Lung (tissue), 12 donors: ENCODE data around the gene LDLRAD4. TPM values are rescaled to one million over a fixed set of nuclear protein-coding genes. Genes with fewer than 3 reads are reported as not detected.
"Not testable (repeated sequence)": the region's sequence is repeated elsewhere in the genome, so short reads cannot be mapped to it uniquely, and the experiment has no call there.

Source experiments
- ATAC-seq: fragments of 200-7000 bp; cut with Tn5 transposase; one replicate; pipeline ENCODE4 v1.9.1; 2020; ENCODE audit warnings: moderate number of reproducible peaks; ENCODE audit not compliant: insufficient read depth, low FRiP score
- DNase-seq, 3 donors: peaks; one replicate each; pipeline ENCODE4 v3.0.0-alpha.2; 2013 to 2017
- H3K27ac ChIP-seq, 2 donors: one replicate each; pipeline ENCODE4 v1.5.1; 2013; ENCODE audit warnings: mild to moderate bottlenecking in 2 of 2, moderate library complexity in 2 of 2, control low read depth in 1 of 2, inconsistent platforms in 1 of 2, low read depth in 1 of 2, low read length in 1 of 2
- H3K27me3 ChIP-seq, 3 donors: one replicate each; pipeline ENCODE4 v1.5.1; 2013; ENCODE audit warnings: low read length in 2 of 3; ENCODE audit not compliant: control insufficient read depth in 3 of 3, insufficient read depth in 3 of 3
- H3K36me3 ChIP-seq, 4 donors: one replicate each; pipeline ENCODE4 v1.5.1; 2013; ENCODE audit warnings: low read length in 4 of 4, mild to moderate bottlenecking in 1 of 4, moderate library complexity in 1 of 4; ENCODE audit not compliant: control insufficient read depth in 4 of 4, insufficient read depth in 4 of 4
- H3K4me1 ChIP-seq, 5 donors: one replicate each; pipeline ENCODE4 v1.5.1; 2013; ENCODE audit warnings: low read length in 5 of 5, mild to moderate bottlenecking in 2 of 5, moderate library complexity in 1 of 5; ENCODE audit not compliant: control insufficient read depth in 5 of 5, insufficient read depth in 5 of 5
- H3K4me3 ChIP-seq: one replicate; pipeline ENCODE4 v1.5.1; 2013; ENCODE audit warnings: mild to moderate bottlenecking, control low read depth, moderate library complexity
- H3K9ac ChIP-seq, 2 donors: one replicate each; pipeline ENCODE4 v1.5.1; 2013; ENCODE audit warnings: low read length in 2 of 2, control low read depth in 1 of 2; ENCODE audit not compliant: insufficient read depth in 1 of 2
- H3K9me3 ChIP-seq, 4 donors: one replicate each; pipeline ENCODE4 v1.5.1; 2013; ENCODE audit warnings: low read length in 3 of 4, mild to moderate bottlenecking in 1 of 4, moderate library complexity in 1 of 4; ENCODE audit not compliant: control insufficient read depth in 4 of 4, insufficient read depth in 3 of 4
- CTCF ChIP-seq: IDR thresholded peaks from 2 replicates; pipeline ENCODE4 v1.5.1; 2012; ENCODE audit warnings: mild to moderate bottlenecking; ENCODE audit errors: control extremely low read depth, extremely low read depth
- WGBS, 2 donors: extraction: QIAGEN DNeasy Blood & Tissue Kit; methylation state at CpG; one replicate each; pipeline ENCODE4 v1.1.7; 2013; 5-methylcytosine and 5-hydroxymethylcytosine counted together
- polyA plus RNA-seq, 2 donors: library from polyadenylated mRNA; stranded (reverse); fragments of 200-250 nt; gene quantifications; one replicate each; pipeline ENCODE4 v1.2.1, GENCODE V29; 2013
- total RNA-seq, 2 donors: library from RNA; depleted of rRNA in 1 of 2; stranded (reverse); fragments of >200 nt in 1 of 2; gene quantifications; one replicate each; pipeline ENCODE4 v1.2.1, GENCODE V29; 2014 to 2021
- donor health status: control.
- donor health status: control.
- donor health status: Bipolar disorder and iron deficiency.
- donor health status: healthy.
- donor health status: DM: yes; HTN: yes; CAD: no.

LDLRAD4 gene
- total and polyA plus RNA-seq, 4 donors = 3.2 to 62.4 (median 19.9) TPM

GRCh38 chr18:13338318-13338717 lies 119.8 kb downstream of the LDLRAD4 start:
- Histone ChIP-seq H3K27ac (no peak overlapping the region), H3K9ac (no peak overlapping the region), H3K27me3 (no peaks in the 10 kb centered on the region), H3K9me3 (peaks cover 0 to 3% (median 0%) of the 10 kb centered on the region in 4 donors), H3K4me3 (no peak overlapping the region), H3K36me3 (no peaks in the 10 kb centered on the region), H3K4me1 (peaks cover 0 to 8% (median 5%) of the 10 kb centered on the region in 5 donors)
- DNase-seq (no peak), ATAC-seq (no peak)
- no peak for TF ChIP-seq CTCF
- 77 to 82% methylated on average over 2 of the region's 2 CpGs for WGBS, 2 donors

GRCh38 chr18:13339653-13340052 lies 121.1 kb downstream of the LDLRAD4 start:
- H3K36me3 ChIP-seq = no peaks in the 10 kb centered on the region
- H3K27ac ChIP-seq = no peak overlapping the region
- TF ChIP-seq CTCF = no peak
- H3K4me3 ChIP-seq = no peak overlapping the region
- peaks cover 0 to 8% (median 5%) of the 10 kb centered on the region in 5 donors for H3K4me1 ChIP-seq
- no peak overlapping the region for H3K9ac ChIP-seq
- H3K9me3 ChIP-seq = peaks cover 0 to under 1% (median 0%) of the 10 kb centered on the region in 4 donors
- WGBS, 2 donors = 60 to 73% methylated on average over 1 of the region's 1 CpG
- DNase-seq (no peak), ATAC-seq (no peak)
- no peaks in the 10 kb centered on the region for H3K27me3 ChIP-seq

DNA sequence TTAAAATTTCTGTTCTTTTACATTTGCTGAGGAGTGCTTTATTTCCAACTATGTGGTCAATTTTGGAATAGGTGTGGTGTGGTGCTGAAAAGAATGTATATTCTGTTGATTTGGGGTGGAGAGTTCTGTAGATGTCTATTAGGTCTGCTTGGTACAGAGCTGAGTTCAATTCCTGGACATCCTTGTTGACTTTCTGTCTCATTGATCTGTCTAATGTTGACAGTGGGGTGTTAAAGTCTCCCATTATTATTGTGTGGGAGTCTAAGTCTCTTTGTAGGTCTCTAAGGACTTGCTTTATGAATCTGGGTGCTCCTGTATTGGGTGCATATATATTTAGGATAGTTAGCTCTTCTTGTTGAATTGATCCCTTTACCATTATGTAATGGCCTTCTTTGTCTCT lies 127.9 kb downstream of the LDLRAD4 start:
- not testable (repeated sequence) for H3K9ac ChIP-seq, H3K4me3 ChIP-seq, H3K9me3 ChIP-seq, H3K36me3 ChIP-seq, ATAC-seq, DNase-seq, H3K4me1 ChIP-seq, H3K27ac ChIP-seq, H3K27me3 ChIP-seq

DNA sequence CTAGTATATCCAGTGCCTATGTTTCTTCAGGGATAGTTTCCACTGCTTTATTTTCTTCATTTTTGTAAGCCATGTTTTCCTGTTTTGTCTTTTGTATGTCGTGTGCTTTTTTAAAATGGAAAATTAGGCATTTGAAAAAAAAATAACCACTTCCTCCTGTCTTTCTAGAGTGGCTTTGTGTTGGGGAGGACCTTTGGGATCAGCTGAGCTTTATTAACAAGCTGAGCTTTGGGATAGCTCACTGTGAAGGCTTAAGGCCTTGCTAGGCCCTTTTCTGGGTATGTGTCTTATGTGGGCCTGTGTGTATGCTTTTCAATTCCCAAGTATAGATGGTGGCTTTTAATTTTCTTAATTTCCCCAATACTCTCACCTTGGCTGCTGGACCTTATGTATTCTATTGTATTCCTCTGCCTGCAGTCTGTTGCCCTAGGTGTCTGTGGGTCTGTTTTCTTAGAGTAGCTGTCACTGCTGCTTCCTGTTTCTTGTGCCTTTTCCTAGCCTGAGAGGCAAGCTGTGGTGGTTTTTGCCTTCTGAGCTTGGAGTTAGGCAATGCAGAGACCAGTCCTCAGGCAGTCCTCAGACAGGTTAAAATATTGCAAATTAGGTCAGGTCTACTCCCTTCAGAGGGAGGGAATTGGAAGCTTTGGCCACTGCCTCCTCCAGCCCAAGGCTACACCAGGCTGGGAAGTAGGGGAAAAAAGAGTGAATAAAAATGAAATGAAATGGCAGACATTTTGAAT lies 134.7 kb downstream of the LDLRAD4 start:
- 34 to 38% methylated on average over 1 of the region's 1 CpG for WGBS, 2 donors
- H3K4me3 ChIP-seq = no peak overlapping the region
- no peak overlapping the region for H3K27ac ChIP-seq
- peaks cover 0 to 7% (median 3%) of the 10 kb centered on the region in 4 donors for H3K9me3 ChIP-seq
- H3K9ac ChIP-seq = no peak overlapping the region
- no peaks in the 10 kb centered on the region for H3K27me3 ChIP-seq
- ATAC-seq (no peak), DNase-seq (no peak)
- TF ChIP-seq CTCF = no peak
- H3K36me3 ChIP-seq = no peaks in the 10 kb centered on the region
- peaks cover 0 to 5% (median 0%) of the 10 kb centered on the region in 5 donors for H3K4me1 ChIP-seq
